MM.1S (cell line): ENCODE results near the gene TMPRSS13.

Source experiments
- DNase-seq: peaks from one replicate; pipeline ENCODE4 v3.0.0-alpha.2; 2015
- H2AFZ ChIP-seq: fragments of 300-600 bp; sonication (generic); 2 replicates; pipeline ENCODE4 v1.6.0; 2016; ENCODE audit warnings: antibody characterized with exemption, low read length
- H3F3A ChIP-seq: fragments of 300-600 bp; sonication (generic); 2 replicates; pipeline ENCODE4 v1.6.1; 2016; ENCODE audit warnings: mild to moderate bottlenecking, antibody characterized with exemption, low read length, moderate library complexity, mixed read lengths; ENCODE audit not compliant: insufficient read depth
- H3K27ac ChIP-seq: fragments of 300-600 bp; sonication (generic); 2 replicates; pipeline ENCODE4 v1.5.1; 2016; ENCODE audit warnings: mild to moderate bottlenecking, low read length
- H3K27me3 ChIP-seq: fragments of 300-600 bp; sonication (generic); replicated peaks from 2 replicates; pipeline ENCODE4 v1.6.0; 2016; ENCODE audit warnings: low read length; ENCODE audit not compliant: insufficient read depth
- H3K36me3 ChIP-seq: fragments of 300-600 bp; sonication (generic); replicated peaks from 2 replicates; pipeline ENCODE4 v1.6.1; 2016; ENCODE audit warnings: mild to moderate bottlenecking, low read length, mixed read lengths; ENCODE audit not compliant: insufficient read depth
- H3K4me1 ChIP-seq: fragments of 300-600 bp; sonication (generic); 2 replicates; pipeline ENCODE4 v1.6.1; 2016; ENCODE audit warnings: low read length, mixed read lengths
- H3K4me2 ChIP-seq: fragments of 300-600 bp; sonication (generic); 2 replicates; pipeline ENCODE4 v1.6.0; 2016; ENCODE audit warnings: low read depth, low read length
- H3K4me3 ChIP-seq: fragments of 300-600 bp; sonication (generic); 2 replicates; pipeline ENCODE4 v1.5.1; 2016; ENCODE audit warnings: low read length, mixed read lengths
- H3K79me2 ChIP-seq: fragments of 300-600 bp; sonication (generic); 2 replicates; pipeline ENCODE4 v1.6.1; 2016; ENCODE audit warnings: mixed run types, low read length, mixed read lengths
- H3K9ac ChIP-seq: fragments of 300-600 bp; sonication (generic); 2 replicates; pipeline ENCODE4 v1.6.1; 2016; ENCODE audit warnings: low read length, mixed read lengths
- H3K9me2 ChIP-seq: fragments of 300-600 bp; sonication (generic); replicated peaks from 2 replicates; pipeline ENCODE4 v1.6.1; 2016; ENCODE audit warnings: mild to moderate bottlenecking, low read length, mixed read lengths; ENCODE audit not compliant: insufficient read depth
- H3K9me3 ChIP-seq: fragments of 300-600 bp; sonication (generic); replicated peaks from 2 replicates; pipeline ENCODE4 v1.6.1; 2016; ENCODE audit warnings: mild to moderate bottlenecking, low read length, mixed read lengths; ENCODE audit not compliant: insufficient read depth
- H4K20me1 ChIP-seq: fragments of 300-600 bp; sonication (generic); 2 replicates; pipeline ENCODE4 v1.6.1; 2016; ENCODE audit warnings: mild to moderate bottlenecking, low read length, moderate library complexity, mixed read lengths; ENCODE audit not compliant: insufficient read depth
- CTCF ChIP-seq: fragments of 300-600 bp; sonication (generic); IDR thresholded peaks from 2 replicates; pipeline ENCODE4 v1.5.1; 2016; ENCODE audit warnings: antibody characterized with exemption, low read length, mixed read lengths
- EZH2 ChIP-seq: fragments of 300-600 bp; sonication (generic); optimal IDR thresholded peaks from 2 replicates; pipeline ENCODE3; 2017; ENCODE audit warnings: low read depth, mild to moderate bottlenecking, antibody characterized with exemption, low read length, mixed read lengths
- EZH2phosphoT487 ChIP-seq: fragments of 300-600 bp; sonication (generic); IDR thresholded peaks from 2 replicates; pipeline ENCODE4 v1.6.1; 2018; ENCODE audit warnings: antibody characterized with exemption, low read length

TMPRSS13 gene

DNA sequence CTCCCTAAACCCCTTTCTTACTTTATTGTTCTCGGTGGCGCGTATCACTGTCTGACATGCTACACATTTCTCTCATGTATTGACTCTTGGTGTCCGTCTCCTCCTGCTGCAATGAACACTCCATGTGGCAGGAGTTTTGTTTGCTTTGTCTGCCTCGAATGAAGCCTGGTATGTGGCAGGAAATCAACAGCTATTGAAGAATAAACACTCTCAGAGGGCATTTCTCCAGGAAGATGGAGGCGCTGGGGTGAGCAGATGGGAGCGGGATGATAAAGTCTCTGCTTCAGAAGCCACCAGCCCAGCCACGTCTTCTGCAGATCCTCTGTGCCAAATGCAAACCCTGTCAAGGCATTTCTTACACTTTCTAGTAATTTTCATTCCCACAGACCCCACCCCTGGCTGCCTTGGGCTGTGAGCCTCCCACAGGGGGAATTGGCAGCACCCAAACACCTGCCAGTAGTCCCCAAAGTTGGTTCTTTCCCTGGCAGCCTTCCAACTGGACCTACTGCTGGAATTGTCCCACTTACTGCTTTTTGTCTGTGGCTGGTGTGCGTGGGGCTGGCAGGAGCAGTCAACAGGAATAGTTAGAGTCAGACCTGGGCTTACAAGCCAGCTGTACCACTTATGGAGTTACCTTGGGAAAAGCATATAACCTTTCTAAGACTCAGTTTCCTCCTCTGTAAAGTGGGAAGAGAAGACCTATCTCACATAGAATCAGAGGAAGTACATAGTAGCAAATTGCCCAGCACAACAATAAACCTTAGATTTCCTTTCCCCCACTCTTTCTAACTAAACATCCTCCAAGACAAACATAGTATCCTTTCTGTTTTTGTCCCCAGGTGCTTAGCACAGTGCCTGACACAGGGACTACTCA is 43.7 kb upstream of the TMPRSS13 start:
- H3K79me2 ChIP-seq: no peaks in the 10 kb centered on the region
- peaks cover 9% of the 10 kb centered on the region; the same call in 1 of the 2 replicates for H3K4me1 ChIP-seq
- H4K20me1 ChIP-seq: no peaks in the 10 kb centered on the region
- TF ChIP-seq EZH2phosphoT487: no peak
- TF ChIP-seq CTCF: no peak
- no peak for TF ChIP-seq EZH2
- H3K9me3 ChIP-seq: no peaks in the 10 kb centered on the region
- H3K4me2 ChIP-seq: no peak overlapping the region
- no peak overlapping the region for H3K27ac ChIP-seq
- H3K9ac ChIP-seq: no peak overlapping the region
- DNase-seq: no peak
- no peak overlapping the region for H3K4me3 ChIP-seq
- no peaks in the 10 kb centered on the region for H3K9me2 ChIP-seq
- H3F3A ChIP-seq: no peaks in the 10 kb centered on the region
- no peak overlapping the region for H2AFZ ChIP-seq
- no peaks in the 10 kb centered on the region for H3K36me3 ChIP-seq
- no peaks in the 10 kb centered on the region for H3K27me3 ChIP-seq

- Histone ChIP-seq H3K27me3 (no peaks in the 10 kb centered on the region), H3F3A (no peaks in the 10 kb centered on the region), H4K20me1 (no peaks in the 10 kb centered on the region), H3K4me2 (no peak overlapping the region), H3K4me3 (no peak overlapping the region), H2AFZ (no peak overlapping the region), H3K4me1 (peaks cover 9% of the 10 kb centered on the region; the same call in 1 of the 2 replicates), H3K9ac (no peak overlapping the region), H3K9me2 (no peaks in the 10 kb centered on the region), H3K36me3 (no peaks in the 10 kb centered on the region), H3K79me2 (no peaks in the 10 kb centered on the region), H3K9me3 (no peaks in the 10 kb centered on the region), H3K27ac (no peak overlapping the region)
- TF ChIP-seq EZH2 (no peak), CTCF (no peak), EZH2phosphoT487 (no peak)
- no peak for DNase-seq
These were observed 42.8 kb upstream of the TMPRSS13 start for GRCh38 chr11:117972044-117972443.

DNA sequence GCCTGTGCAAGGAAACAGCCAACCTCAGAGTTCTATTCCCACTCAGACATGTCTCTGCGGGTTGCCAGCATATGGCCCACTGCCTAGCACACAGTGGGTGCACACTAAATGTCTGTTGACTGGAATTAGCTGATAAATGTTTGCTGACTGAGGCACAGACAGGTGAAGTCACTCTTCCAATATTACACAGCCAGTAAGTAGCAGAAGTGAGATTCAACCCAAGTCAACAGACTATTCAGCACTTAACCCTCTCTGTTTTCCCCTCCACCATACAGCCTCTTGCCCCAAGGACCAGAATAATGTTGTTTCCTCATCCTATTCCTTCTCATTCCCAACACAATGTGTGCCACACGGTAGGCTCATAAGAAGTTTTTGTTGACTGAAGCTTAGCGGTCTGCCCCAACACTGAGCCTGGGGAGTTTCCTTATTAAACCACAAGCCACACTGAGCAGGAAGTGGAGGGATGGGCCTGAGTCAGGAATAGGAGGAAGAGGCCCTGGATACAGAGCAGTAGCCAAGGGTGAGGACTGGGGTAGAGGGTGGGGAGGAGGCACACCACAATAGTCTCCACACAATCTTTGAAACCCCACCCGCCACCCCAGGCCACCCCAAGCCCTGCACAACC is 41.3 kb upstream of the TMPRSS13 start:
- DNase-seq: no peak
- no peaks in the 10 kb centered on the region for H3K9me3 ChIP-seq
- H3K4me3 ChIP-seq: no peak overlapping the region

More for the DNA sequence above, 41.3 kb upstream of the TMPRSS13 start:
- H3K4me2 ChIP-seq: peak overlapping the region; percentile 10; the same call in 1 of the 2 replicates
- H3K27ac ChIP-seq: no peak overlapping the region
- no peaks in the 10 kb centered on the region for H4K20me1 ChIP-seq
- H2AFZ ChIP-seq: no peak overlapping the region
- no peak overlapping the region for H3K9ac ChIP-seq
- no peaks in the 10 kb centered on the region for H3K9me2 ChIP-seq
- H3F3A ChIP-seq: no peaks in the 10 kb centered on the region
- H3K4me1 ChIP-seq: peaks cover 9% of the 10 kb centered on the region; the same call in 1 of the 2 replicates
- no peaks in the 10 kb centered on the region for H3K36me3 ChIP-seq
- H3K27me3 ChIP-seq: no peaks in the 10 kb centered on the region
- no peak for TF ChIP-seq EZH2
- no peak for TF ChIP-seq CTCF
- H3K79me2 ChIP-seq: no peaks in the 10 kb centered on the region
